Hepatic stellate cell (primary cell): ENCODE measurements around the gene SUMO3.

Experiments used
- DNase-seq: peaks from one replicate; pipeline ENCODE4 v3.0.0; 2011; ENCODE audit warnings: low spot score

The SUMO3 gene

DNA sequence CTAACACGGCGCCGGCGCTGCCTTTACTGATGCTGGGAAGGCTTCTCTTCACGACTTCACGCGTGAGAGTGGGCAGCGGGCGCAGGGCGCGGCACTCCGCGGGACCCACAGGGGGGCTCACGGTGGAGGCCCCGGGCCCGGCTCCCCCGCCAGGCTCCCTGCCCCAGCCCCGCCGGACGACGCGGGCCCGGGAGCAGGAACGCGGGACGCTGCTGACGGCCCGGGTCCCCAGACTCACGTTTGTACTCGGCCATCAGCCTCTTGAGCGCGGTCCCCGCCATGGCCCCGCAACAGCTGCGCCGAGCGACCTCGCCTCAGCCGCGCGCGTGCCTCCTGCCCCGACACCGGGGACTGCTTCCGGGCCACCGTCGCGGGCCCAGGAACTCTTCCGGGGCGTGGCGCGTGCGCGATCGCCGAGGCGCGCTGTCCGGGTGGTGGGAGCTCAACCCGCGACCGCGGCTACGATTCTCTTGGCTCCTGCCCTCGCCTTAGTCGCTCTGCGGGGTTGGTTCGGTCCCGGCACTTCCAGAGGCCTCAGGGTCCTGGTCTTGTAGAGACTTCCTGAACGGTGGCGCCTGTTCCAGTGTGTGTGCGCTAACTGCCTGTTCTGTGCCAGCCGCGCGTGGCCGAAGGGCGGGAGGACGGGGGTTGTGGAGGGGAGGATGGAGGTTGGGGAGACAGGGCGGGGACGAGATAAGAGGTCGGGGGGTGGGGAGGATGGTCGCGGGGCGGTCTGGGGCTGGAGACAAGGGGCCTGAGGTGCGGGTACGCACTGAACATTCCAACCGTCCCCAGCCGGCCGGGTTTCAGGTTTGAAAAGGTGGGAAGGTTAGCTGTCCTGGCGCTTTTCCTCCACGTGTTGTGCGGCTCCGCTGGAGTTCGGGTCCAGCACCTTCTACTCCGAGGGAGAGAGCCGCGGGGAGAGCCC is 16.1 kb downstream of the SUMO3 start, which contains the start of gene UBE2G2:
Gene UBE2G2 (minus strand): TSS at position 353 of the 928 bp plus-strand sequence. CDS start 72 bp downstream, at position 281.
- peak; percentile 93 for DNase-seq

DNA sequence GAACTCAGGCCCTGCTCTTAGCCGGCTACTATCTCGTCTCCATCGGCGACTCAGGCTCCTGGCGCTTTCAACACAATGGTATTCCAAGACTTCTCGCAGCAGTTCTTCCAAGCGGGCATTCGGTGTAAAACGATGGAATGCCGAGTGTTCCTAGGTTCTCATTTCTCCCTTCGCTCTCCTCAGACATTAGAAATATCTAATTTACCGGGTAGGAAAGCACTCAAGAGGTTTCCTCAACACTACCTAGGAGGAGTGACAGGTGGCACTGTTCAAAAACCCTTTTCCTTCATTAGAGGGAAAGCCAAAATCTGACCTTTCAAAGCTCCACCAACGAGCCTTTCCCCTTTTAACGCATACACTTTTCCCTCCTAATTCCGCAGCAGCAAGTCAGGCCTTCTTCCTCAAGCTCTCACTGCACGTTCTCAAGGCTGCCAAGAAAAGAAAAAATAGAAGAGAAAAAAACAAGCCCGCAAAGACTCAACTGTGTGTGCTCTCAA is 16.8 kb downstream of the SUMO3 start:
- peak; percentile 59 for DNase-seq

- no peak for DNase-seq
These were observed 17.8 kb downstream of the SUMO3 start for GRCh38 chr21:44800103-44800502.

DNA sequence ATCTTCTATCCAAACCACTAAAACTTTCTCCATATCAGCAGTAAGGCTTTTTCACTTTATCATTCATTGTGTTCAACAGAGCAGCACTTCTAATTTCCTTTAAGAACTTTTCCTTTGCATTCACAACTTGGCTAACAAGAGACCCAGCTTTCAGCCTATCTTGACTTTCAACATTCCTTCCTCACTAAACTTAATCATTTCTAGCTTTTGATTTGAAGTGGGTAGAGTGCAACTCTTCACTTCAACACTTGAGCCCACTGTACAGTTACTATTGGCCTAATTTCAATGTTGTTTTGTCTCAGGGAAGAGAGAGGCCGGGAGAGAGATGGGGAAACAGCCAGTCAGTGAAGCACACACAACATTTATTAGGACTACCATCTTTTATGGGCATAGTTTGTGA is 18.2 kb downstream of the SUMO3 start:
- no peak for DNase-seq

DNA sequence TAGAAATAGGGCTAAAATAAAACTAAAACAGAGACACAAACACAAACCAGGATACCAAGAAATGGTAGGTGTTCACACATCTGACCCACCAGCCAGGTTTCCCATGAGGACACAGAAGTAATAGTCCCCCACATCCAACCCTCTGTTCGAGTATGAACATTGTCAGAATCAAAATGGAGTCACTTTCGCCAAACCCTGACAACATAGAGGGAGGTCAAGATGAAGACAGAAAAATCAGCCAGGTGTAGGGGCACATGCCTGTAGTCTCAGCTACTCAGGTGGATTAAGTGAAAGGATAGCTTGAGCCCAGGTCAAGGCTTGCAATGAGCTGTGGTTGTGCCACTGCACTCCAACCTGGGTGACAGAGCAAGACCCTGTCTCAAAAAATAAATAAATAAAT is 20.1 kb downstream of the SUMO3 start:
- DNase-seq, result no peak

- no peak for DNase-seq
These were observed 22.5 kb downstream of the SUMO3 start for GRCh38 chr21:44795342-44795741.

- DNase-seq, result no peak
These were observed 24.1 kb downstream of the SUMO3 start for GRCh38 chr21:44793592-44794374.

DNA sequence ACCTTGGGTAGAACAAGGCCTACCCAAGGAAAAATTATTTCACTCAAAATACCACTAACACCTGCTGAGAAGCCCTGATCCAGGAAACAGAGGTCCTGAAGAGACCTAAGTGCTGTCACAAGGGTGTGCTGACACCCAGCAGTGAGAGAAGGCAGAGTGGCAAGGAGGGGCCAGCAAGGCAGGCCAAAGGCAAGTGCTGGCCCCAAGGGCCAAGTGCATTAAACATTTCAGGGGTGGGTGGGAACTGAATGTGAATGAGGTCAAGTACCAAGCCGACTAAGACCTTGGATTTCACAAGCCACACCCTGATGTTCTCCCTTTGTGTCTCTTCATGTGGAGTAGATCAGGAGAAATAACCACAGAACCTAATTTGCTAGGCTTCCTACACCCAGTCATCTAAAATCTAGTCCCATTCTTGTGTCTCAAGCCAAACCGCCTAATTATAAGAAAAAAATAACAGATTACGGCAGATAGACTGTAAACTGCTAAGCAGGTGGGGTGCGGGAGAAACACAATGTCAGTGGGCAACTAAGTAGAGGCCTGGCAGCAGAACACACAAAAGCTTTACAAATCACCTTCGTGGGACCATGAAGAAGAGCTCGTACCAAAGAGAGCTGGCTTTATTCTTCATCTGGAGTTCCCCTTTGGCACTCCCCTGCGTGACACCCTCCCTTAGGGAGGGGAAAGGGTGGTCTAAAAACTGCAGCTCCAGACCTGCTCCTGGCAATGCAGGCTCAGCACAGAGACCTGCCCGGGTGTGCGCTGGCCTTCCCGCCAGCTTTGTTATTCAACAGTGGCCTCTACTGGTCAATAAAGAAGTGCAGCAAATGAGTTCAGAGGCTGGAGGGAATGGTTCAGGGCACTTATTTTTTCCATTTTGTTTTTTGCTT is 24.9 kb downstream of the SUMO3 start:
- DNase-seq, result peak; percentile 83

DNA sequence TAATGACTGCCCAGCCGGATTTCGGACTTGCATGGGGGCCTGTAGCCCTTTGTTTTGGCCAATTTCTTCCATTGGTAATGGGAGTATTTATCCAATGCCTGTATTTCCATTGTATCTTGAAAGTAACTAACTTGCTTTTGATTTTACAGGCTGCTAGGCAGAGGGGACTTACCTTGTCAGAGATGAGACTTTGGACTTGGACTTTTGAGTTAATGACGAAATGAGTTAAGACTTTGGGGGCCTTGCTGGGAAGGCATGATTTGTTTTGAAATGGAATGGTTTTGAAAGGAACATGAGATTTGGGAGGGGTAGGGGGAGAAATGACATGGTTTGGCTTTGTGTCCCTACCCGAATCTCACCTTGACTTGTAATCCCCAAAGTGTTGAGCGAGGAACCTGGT is 25.9 kb downstream of the SUMO3 start:
- no peak for DNase-seq

DNA sequence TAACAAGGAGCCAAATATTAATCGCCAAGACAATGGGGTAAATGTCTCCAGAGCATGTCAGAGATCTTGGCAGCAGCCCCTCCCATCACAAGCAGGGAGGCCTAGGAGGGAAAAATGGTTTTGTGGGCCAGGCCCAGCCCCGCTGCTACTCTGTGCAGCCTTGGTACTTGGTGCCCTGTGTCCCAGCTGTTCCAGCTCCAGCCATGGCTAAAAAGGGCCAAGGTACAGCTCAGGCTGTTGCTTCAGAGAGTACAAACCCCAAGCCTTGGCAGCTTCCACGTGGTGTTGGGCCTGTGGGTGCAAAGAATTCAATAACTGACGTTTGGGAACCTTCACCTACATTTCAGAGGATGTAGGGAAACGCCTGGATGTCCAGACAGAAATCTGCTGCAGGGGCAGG is 26.6 kb downstream of the SUMO3 start:
- DNase-seq, result no peak

DNA sequence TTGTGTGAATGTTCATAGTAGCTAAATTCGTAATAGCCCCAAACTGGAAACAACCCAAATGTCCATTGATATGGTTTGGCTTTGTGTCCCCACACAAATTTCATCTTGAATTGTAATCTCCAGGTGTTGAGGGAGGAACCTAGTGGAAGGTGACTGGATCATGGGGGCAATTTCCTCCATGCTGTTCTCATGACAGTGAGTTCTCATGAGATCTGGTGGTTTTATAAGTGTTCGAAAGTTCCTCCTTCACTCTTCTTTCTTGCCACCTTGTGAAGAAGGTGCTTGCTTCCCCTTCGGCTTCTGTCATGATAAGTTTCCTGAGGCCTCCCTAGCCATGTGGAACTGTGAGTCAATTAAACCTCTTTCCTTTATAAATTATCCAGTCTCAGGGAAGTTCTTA is 27.5 kb downstream of the SUMO3 start:
- no peak for DNase-seq

DNA sequence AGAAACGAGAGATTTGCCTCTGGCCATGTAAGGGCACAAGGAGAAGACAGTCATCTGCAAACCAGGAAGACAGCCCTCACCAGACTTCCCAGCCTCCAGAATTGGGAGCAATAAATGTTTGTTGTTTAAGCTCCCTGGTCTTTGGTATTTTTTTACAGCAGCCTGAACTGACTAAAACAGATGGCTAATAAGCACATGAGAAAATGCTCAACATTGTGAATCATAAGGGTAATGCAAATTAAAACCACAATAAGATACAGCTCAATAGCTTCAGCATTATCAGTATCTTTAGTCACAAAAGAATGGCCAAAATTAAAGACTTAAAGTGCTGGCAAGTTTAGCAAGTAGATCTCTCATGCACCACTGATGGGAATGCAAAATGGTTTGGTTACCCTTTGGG is 28.0 kb downstream of the SUMO3 start:
- DNase-seq, result no peak

- DNase-seq, result no peak
These were observed 32.1 kb downstream of the SUMO3 start for GRCh38 chr21:44785620-44786335.

DNA sequence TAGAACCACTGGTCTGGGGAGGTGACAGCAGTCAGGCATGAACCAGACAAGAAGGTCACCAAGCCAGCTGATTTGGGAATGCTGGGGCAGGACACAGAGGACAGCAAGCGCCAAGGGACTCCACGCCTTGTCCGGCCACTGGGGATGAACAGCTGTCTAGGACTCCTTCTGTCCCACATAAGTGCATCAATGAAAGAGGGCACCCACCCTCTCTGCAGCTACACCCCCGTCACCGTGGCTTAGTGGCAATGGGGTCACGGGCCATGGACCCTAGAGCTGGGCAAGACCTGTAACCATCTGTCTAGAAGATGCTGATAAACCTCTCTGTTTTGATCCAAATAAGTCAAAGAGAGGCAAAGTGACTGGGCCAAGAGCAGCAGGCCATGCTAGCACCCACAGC is 33.1 kb downstream of the SUMO3 start:
- no peak for DNase-seq

GRCh38 chr21:44783020-44783696 is 34.7 kb downstream of the SUMO3 start:
- no peak for DNase-seq

DNA sequence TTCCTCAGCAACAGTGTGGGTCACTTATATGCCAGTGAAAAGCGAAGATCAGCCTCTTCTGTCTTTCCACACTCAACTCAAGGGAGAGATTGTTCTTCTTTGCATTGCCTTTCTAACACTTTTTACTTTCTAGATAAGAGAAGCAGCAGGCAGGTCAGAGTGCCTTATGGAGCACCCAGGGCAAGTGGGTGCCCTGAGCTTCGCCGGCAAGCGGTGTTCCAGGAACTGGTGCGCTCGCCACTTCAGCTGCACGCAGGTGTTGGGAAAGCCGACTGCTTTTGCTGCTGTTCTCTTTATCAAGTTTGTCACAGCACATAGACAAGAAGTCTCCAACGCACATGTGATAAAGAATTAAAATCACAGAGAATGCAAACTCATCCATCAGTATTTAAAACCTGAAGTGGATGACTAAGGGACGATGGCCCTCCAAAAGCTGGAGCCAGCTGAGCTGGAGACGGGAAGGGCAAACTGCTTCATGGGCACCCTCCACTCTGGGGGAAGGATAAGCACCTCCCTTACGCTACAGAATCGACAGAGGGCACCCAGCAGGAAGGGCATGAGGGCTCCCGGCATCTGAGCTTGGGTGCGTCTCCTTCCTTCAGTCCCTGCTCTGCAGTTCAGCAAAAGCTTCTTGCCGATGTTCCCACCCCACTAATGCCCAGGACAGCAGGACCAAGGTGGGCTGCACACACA is 36.9 kb downstream of the SUMO3 start:
- DNase-seq, result no peak

DNA sequence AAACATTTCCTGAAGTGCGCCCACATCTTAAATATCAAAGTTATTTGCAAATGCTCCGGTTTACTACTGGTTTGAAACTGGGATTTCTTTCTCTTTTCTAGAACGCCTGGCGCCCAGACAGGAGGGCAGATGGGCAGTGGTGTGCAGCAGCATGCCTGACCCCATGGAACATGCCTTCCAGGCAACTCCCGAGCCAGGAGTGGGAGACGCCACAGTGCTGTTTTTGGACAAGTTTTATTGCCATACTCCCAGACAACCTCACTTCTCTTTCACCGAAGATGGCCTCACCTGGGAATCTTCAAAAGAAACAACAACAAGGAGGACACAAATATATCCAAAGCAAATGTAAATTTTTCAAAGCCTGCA is 37.7 kb downstream of the SUMO3 start:
- no peak for DNase-seq

DNA sequence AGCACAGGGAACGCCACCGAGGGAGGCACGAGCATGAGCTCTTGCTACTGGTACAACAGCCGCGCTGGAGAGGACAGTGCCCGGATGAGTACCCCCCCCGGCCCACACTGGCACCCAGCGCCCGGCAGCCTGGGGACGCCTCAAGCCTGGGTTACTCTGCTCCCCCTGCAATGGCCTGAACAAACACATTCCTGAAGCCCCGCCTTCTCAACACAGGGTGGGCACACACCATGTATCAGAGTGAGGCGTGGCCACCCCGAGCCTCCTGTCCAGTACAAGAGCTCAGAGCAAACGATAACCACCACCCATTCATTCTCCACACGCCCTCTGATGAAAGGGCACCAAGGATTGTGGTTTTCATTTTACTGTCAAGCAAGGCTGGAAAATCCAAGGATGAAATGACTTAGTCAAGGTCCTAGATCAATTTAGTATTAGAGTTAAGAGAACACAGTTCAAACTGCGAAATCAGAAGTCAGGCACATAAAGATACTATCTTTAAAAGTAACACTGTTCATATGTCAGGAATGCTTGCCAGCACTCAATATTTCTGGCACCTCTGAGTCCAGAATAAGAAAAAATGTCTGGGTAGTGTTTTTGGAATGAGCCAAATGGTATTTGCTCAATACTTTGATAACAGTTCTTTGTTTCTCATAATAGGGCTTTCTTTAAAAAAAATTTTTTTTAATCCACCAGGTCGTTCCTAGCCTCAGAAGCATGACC is 38.3 kb downstream of the SUMO3 start:
- no peak for DNase-seq

DNA sequence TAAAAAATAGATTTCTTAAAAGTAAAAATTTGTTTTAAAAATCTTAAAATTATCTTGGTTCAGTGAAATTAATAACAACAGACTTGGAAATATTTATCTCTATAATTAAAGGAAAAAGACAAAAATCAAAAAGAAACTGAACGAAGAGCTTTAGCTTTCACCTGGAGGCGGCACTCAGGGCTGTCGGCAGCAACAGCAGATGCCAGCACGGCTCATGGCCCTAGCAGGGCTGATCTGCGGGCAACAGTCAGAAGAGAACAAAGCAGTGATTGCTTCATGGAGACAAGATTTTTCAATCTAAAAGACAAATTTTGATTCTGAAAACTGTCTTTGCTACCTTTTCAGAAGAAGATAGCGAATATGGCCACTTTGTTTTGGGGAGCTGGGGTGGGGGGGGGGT is 38.9 kb downstream of the SUMO3 start:
- no peak for DNase-seq
